ENCODE results near the gene WASHC4.

The WASHC4 gene

GRCh38 chr12:105198961-105199360, 91.4 kb downstream of the WASHC4 start:
- Histone ChIP-seq H4K20me1 (ENCODE audit: insufficient read depth) (no peaks in the 10 kb centered on the region), H3K27ac (no peak overlapping the region), H3K27me3 (ENCODE audit: insufficient read depth, low read depth) (no peaks in the 10 kb centered on the region), H3K36me3 (ENCODE audit: insufficient read depth) (no peaks in the 10 kb centered on the region), H3K9ac (no peak overlapping the region), H3K4me3 (IDR thresholded peaks at IDR 0.05; ENCODE audit: insufficient read depth, low read depth, low read length) (no peak overlapping the region), H3K79me2 (ENCODE audit: insufficient read depth, low read depth) (no peaks in the 10 kb centered on the region), H3K4me2 (no peak overlapping the region), H2AFZ (ENCODE audit: low read depth) (no peak overlapping the region), H3K4me1 (ENCODE audit: low read depth, poor library complexity, severe bottlenecking) (no peaks in the 10 kb centered on the region)
- no peak for TF ChIP-seq CTCF (conservative IDR thresholded peaks at IDR 0.05; ENCODE audit: low read depth, low read length)

GRCh38 chr12:105200385-105200784, 92.9 kb downstream of the WASHC4 start:
- H2AFZ ChIP-seq (ENCODE audit: low read depth) = no peak overlapping the region
- H3K27me3 ChIP-seq (ENCODE audit: insufficient read depth, low read depth) = no peaks in the 10 kb centered on the region
- H3K79me2 ChIP-seq (ENCODE audit: insufficient read depth, low read depth) = no peaks in the 10 kb centered on the region
- no peaks in the 10 kb centered on the region for H3K36me3 ChIP-seq (ENCODE audit: insufficient read depth)
- no peaks in the 10 kb centered on the region for H4K20me1 ChIP-seq (ENCODE audit: insufficient read depth)
- no peaks in the 10 kb centered on the region for H3K4me1 ChIP-seq (ENCODE audit: low read depth, poor library complexity, severe bottlenecking)
- TF ChIP-seq CTCF (conservative IDR thresholded peaks at IDR 0.05; ENCODE audit: low read depth, low read length) = no peak
- H3K9ac ChIP-seq = no peak overlapping the region
- no peak overlapping the region for H3K4me2 ChIP-seq
- H3K4me3 ChIP-seq (IDR thresholded peaks at IDR 0.05; ENCODE audit: insufficient read depth, low read depth, low read length) = no peak overlapping the region
- H3K27ac ChIP-seq = no peak overlapping the region

- H4K20me1 ChIP-seq (ENCODE audit: insufficient read depth) = no peaks in the 10 kb centered on the region
- no peak overlapping the region for H3K4me2 ChIP-seq
- no peak overlapping the region for H3K27ac ChIP-seq
- H3K4me1 ChIP-seq (ENCODE audit: low read depth, poor library complexity, severe bottlenecking) = no peaks in the 10 kb centered on the region
- no peaks in the 10 kb centered on the region for H3K27me3 ChIP-seq (ENCODE audit: insufficient read depth, low read depth)
- no peaks in the 10 kb centered on the region for H3K36me3 ChIP-seq (ENCODE audit: insufficient read depth)
- no peak for TF ChIP-seq CTCF (conservative IDR thresholded peaks at IDR 0.05; ENCODE audit: low read depth, low read length)
- H3K79me2 ChIP-seq (ENCODE audit: insufficient read depth, low read depth) = no peaks in the 10 kb centered on the region
- H3K9ac ChIP-seq = no peak overlapping the region
- no peak overlapping the region for H3K4me3 ChIP-seq (IDR thresholded peaks at IDR 0.05; ENCODE audit: insufficient read depth, low read depth, low read length)
- no peak overlapping the region for H2AFZ ChIP-seq (ENCODE audit: low read depth)
Measured at GRCh38 chr12:105201299-105201698, 93.8 kb downstream of the WASHC4 start.

- Histone ChIP-seq H3K36me3 (ENCODE audit: insufficient read depth) (no peaks in the 10 kb centered on the region), H3K4me3 (IDR thresholded peaks at IDR 0.05; ENCODE audit: insufficient read depth, low read depth, low read length) (no peak overlapping the region), H3K4me2 (no peak overlapping the region), H3K9ac (no peak overlapping the region), H3K27me3 (ENCODE audit: insufficient read depth, low read depth) (no peaks in the 10 kb centered on the region), H2AFZ (ENCODE audit: low read depth) (no peak overlapping the region), H4K20me1 (ENCODE audit: insufficient read depth) (no peaks in the 10 kb centered on the region), H3K27ac (no peak overlapping the region), H3K4me1 (ENCODE audit: low read depth, poor library complexity, severe bottlenecking) (no peaks in the 10 kb centered on the region), H3K79me2 (ENCODE audit: insufficient read depth, low read depth) (no peaks in the 10 kb centered on the region)
- no peak for TF ChIP-seq CTCF (conservative IDR thresholded peaks at IDR 0.05; ENCODE audit: low read depth, low read length)
Measured at GRCh38 chr12:105202202-105202601, 94.7 kb downstream of the WASHC4 start.
